ENCODE results near the gene MT2A.

DNA sequence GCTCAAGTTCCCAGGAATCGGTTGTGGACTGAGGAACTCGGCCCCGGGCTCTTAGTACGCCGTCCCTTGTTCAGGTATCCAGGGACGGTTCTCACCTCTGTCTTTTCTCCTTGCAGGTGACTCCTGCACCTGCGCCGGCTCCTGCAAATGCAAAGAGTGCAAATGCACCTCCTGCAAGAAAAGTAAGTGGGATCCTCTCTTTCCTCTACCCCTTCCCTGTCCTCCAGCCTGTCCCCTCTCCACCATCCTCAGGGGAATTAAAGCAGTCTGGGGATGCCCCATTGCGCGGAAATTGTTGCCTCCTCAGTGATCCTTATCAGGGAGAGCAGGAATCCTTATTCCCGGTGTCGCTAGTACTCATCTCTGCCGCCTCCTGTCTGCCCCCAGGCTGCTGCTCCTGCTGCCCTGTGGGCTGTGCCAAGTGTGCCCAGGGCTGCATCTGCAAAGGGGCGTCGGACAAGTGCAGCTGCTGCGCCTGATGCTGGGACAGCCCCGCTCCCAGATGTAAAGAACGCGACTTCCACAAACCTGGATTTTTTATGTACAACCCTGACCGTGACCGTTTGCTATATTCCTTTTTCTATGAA, 585 bp downstream of the MT2A start:
- TF ChIP-seq, protein P1, sequence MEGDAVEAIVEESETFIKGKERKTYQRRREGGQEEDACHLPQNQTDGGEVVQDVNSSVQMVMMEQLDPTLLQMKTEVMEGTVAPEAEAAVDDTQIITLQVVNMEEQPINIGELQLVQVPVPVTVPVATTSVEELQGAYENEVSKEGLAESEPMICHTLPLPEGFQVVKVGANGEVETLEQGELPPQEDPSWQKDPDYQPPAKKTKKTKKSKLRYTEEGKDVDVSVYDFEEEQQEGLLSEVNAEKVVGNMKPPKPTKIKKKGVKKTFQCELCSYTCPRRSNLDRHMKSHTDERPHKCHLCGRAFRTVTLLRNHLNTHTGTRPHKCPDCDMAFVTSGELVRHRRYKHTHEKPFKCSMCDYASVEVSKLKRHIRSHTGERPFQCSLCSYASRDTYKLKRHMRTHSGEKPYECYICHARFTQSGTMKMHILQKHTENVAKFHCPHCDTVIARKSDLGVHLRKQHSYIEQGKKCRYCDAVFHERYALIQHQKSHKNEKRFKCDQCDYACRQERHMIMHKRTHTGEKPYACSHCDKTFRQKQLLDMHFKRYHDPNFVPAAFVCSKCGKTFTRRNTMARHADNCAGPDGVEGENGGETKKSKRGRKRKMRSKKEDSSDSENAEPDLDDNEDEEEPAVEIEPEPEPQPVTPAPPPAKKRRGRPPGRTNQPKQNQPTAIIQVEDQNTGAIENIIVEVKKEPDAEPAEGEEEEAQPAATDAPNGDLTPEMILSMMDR (IDR thresholded peaks at IDR 0.05), result no peak
- TF ChIP-seq POLR2AphosphoS5 (IDR thresholded peaks at IDR 0.05; ENCODE audit: insufficient read depth in 1 of 2, low read depth in 1 of 2) (no peak), POLR2A (IDR thresholded peaks at IDR 0.05) (no peak)
